ENCODE results near the gene KCNJ15. TPM values are rescaled to one million over a fixed set of nuclear protein-coding genes. Genes with fewer than 3 reads are reported as not detected.
"Not testable (repeated sequence)": the region's sequence is repeated elsewhere in the genome, so short reads cannot be mapped to it uniquely, and the experiment has no call there.

KCNJ15 gene
- total RNA-seq, 6 experiments from 2014 or later = 0.43 to 3.5 (median 1.1) TPM

GRCh38 chr21:38246511-38246910 lies 10.3 kb upstream of the KCNJ15 start:
- no peak overlapping the region for H3K27ac ChIP-seq
- no peak for TF ChIP-seq CTCF (IDR thresholded peaks at IDR 0.05)
- TF ChIP-seq POLR2A (IDR thresholded peaks at IDR 0.05) = no peak
- no peaks in the 10 kb centered on the region for H3K9me3 ChIP-seq
- no peak for DNase-seq
- H3K27me3 ChIP-seq = no peaks in the 10 kb centered on the region
- intact Hi-C loops (cut with DNase I) = no loop called here
- H3K4me1 ChIP-seq = peaks cover 0 to 18% (median 5%) of the 10 kb centered on the region in 4 donors
- no peak for ATAC-seq
- no peak overlapping the region for H3K4me3 ChIP-seq
- H3K36me3 ChIP-seq = no peaks in the 10 kb centered on the region

GRCh38 chr21:38247054-38247453 lies 9.7 kb upstream of the KCNJ15 start:
- DNase-seq; H3K4me3 ChIP-seq; intact Hi-C loops (cut with DNase I); H3K27me3 ChIP-seq; H3K36me3 ChIP-seq; H3K9me3 ChIP-seq; H3K27ac ChIP-seq; ATAC-seq: not testable (repeated sequence)
- WGBS (ENCODE audit: insufficient coverage, low coverage, low lambda C conversion rate, missing lambda C conversion rate) = 72% methylated on average over 2 of the region's 2 CpGs
- peaks cover 0 to 22% (median 7%) of the 10 kb centered on the region in 4 donors for H3K4me1 ChIP-seq

- Histone ChIP-seq H3K27me3 (no peaks in the 10 kb centered on the region), H3K9me3 (no peaks in the 10 kb centered on the region), H3K36me3 (no peaks in the 10 kb centered on the region), H3K27ac (no peak overlapping the region), H3K4me3 (no peak overlapping the region), H3K4me1 (peaks cover 0 to 22% (median 7%) of the 10 kb centered on the region in 4 donors)
- DNase-seq (no peak), ATAC-seq (no peak)
- TF ChIP-seq POLR2A (IDR thresholded peaks at IDR 0.05) (no peak), CTCF (IDR thresholded peaks at IDR 0.05) (no peak)
- intact Hi-C loops (cut with DNase I) = no loop called here
- 79% methylated on average over 4 of the region's 4 CpGs for WGBS (ENCODE audit: insufficient coverage, low coverage, low lambda C conversion rate, missing lambda C conversion rate)
Measured at GRCh38 chr21:38247738-38248510, 8.9 kb upstream of the KCNJ15 start.

GRCh38 chr21:38249256-38249655 lies 7.5 kb upstream of the KCNJ15 start:
- intact Hi-C loops (cut with DNase I) = no loop called here
- DNase-seq (no peak), ATAC-seq (no peak)
- H3K4me3 ChIP-seq = no peak overlapping the region
- no peak overlapping the region for H3K27ac ChIP-seq
- no peaks in the 10 kb centered on the region for H3K9me3 ChIP-seq
- H3K4me1 ChIP-seq = peaks cover 0 to 22% (median 7%) of the 10 kb centered on the region in 4 donors
- 82% methylated on average over 1 of the region's 1 CpG for WGBS (ENCODE audit: insufficient coverage, low coverage, low lambda C conversion rate, missing lambda C conversion rate)
- no peaks in the 10 kb centered on the region for H3K27me3 ChIP-seq
- H3K36me3 ChIP-seq = no peaks in the 10 kb centered on the region
- TF ChIP-seq POLR2A (IDR thresholded peaks at IDR 0.05) (no peak), CTCF (IDR thresholded peaks at IDR 0.05) (no peak)

- no peaks in the 10 kb centered on the region for H3K9me3 ChIP-seq
- WGBS (ENCODE audit: insufficient coverage, low coverage, low lambda C conversion rate, missing lambda C conversion rate) = 57% methylated on average over 3 of the region's 3 CpGs
- ATAC-seq = peak in 3 of 4 donors; percentile 16 to 45 (median 23)
- H3K27ac ChIP-seq = peak overlapping the region in 1 of 3 donors; percentile 35
- H3K36me3 ChIP-seq = no peaks in the 10 kb centered on the region
- H3K27me3 ChIP-seq = no peaks in the 10 kb centered on the region
- TF ChIP-seq POLR2A (IDR thresholded peaks at IDR 0.05) = no peak
- TF ChIP-seq CTCF (IDR thresholded peaks at IDR 0.05) = no peak
- no peak overlapping the region for H3K4me3 ChIP-seq
- H3K4me1 ChIP-seq = peaks cover 0 to 22% (median 7%) of the 10 kb centered on the region in 4 donors
- intact Hi-C loops (cut with DNase I) = no loop called here
- DNase-seq = no peak
Measured at GRCh38 chr21:38249696-38250278, 7.0 kb upstream of the KCNJ15 start.
